ENCODE data around the gene SLC20A1.

DNA sequence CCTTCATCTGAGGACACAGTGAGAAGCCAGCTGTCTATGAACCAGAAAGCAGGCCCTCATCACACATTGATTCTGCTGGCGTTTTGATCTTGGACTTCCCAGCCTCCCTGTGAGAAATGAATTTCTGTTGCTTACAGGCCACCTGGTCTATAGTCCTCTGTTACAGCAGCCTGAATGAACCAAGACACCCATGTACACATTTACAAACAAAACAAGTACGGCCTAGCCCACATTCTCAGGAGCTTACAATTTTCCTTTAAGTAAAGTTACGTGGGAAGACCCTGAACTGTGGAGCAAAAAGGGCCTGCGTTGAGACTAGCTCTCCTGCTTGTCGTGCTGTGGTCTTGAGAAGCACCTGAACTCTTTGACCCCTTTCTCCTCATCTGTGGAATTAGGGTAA is 12.0 kb upstream of the SLC20A1 start:
- TF ChIP-seq, protein P1, sequence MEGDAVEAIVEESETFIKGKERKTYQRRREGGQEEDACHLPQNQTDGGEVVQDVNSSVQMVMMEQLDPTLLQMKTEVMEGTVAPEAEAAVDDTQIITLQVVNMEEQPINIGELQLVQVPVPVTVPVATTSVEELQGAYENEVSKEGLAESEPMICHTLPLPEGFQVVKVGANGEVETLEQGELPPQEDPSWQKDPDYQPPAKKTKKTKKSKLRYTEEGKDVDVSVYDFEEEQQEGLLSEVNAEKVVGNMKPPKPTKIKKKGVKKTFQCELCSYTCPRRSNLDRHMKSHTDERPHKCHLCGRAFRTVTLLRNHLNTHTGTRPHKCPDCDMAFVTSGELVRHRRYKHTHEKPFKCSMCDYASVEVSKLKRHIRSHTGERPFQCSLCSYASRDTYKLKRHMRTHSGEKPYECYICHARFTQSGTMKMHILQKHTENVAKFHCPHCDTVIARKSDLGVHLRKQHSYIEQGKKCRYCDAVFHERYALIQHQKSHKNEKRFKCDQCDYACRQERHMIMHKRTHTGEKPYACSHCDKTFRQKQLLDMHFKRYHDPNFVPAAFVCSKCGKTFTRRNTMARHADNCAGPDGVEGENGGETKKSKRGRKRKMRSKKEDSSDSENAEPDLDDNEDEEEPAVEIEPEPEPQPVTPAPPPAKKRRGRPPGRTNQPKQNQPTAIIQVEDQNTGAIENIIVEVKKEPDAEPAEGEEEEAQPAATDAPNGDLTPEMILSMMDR (IDR thresholded peaks at IDR 0.05), result no peak
- TF ChIP-seq POLR2A (IDR thresholded peaks at IDR 0.05), result no peak

Data from uterus (tissue), 2 donors.